ENCODE measurements around the gene HDAC4.
"Not testable (repeated sequence)": the region's sequence is repeated elsewhere in the genome, so short reads cannot be mapped to it uniquely, and the experiment has no call there.

HDAC4 gene

DNA sequence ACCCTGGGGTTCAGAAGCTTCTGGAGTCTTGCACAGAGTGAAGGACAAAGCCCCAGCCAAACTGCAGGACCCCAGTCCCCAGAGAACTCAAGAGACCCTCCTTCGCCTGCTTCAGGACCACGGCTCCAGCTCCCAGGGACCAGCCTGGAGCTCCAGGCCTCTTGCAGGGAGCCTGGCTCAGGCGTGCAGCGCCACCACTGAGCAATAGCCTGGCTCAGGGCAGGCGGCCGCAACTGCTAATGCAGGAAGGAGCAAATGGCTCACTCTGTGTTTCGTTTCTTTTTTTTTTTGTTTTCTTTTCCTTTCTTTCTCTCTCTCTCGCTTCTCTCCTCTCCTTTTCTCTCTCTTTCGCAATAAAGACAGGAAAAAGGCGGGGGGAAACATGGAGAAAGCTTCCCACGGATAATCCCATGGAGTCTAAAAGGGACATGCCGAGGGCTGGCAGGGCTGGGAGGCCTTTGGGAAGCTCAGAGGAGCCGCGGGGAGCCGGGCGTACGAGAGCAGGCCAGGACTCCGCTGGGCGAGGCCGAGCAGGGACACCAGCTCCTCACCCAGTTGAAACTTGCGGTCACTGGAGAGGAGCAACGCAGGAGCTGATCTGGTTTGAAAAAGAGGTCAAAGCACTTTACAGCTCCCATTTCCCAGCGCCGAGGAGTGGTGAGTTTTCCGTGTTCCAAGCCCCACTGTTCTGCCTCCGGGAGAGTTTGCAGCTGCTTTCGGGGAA lies 308.1 kb downstream of the HDAC4 start:
- no peak for DNase-seq

DNA sequence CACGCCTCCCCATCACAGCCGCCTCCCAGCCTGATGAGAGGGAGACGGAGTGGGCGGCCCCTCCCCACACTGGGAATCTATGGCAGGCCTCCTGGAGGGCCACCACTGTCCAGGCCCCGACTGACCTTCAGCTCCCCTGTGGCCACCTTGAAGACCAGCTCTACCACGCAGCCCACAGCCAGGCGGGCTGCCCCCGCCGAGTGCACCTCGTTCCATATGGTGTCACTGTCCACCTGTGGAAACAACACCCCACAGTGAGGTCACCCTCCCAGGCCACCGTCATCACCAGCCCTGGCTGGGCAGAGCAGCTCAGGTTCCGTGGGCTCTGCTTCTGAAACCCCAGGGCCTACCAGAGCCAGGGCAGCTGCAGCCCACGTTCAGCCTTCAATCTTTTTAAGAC lies 310.9 kb downstream of the HDAC4 start:
- no peak for DNase-seq

DNA sequence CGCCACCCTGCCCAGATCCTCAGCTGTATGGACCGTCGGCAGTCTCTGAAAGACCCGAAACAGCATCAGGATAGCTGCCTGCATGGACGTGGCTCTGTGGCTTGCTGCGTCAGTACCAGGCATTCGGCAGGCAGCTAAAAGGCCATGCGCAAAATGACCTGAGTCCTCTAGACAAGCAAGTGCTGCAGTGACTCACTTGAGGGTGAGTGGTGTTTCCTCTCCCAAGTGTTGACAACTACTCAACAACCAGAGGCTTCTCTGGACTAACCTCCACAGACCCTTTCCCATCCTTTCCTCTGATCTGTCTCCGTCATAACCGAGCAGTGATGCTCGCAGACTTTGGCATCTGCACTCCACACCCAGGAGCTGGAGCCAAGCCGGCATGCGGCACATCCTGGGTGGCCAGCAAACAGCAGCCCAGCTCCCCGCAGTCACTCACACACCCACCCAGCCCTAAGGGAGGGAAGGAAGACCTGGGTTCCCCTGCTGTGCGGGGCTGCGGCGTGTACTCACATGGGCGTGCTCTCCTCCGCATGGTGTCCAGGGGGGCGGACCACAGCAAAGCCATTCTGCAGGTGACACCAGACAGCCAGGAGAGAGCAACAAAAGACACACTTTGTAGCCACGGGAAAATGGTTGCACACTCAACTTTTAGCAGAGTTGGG lies 313.6 kb downstream of the HDAC4 start:
- no peak for DNase-seq

GRCh38 chr2:239086325-239087020 lies 314.3 kb downstream of the HDAC4 start:
- DNase-seq: no peak

DNA sequence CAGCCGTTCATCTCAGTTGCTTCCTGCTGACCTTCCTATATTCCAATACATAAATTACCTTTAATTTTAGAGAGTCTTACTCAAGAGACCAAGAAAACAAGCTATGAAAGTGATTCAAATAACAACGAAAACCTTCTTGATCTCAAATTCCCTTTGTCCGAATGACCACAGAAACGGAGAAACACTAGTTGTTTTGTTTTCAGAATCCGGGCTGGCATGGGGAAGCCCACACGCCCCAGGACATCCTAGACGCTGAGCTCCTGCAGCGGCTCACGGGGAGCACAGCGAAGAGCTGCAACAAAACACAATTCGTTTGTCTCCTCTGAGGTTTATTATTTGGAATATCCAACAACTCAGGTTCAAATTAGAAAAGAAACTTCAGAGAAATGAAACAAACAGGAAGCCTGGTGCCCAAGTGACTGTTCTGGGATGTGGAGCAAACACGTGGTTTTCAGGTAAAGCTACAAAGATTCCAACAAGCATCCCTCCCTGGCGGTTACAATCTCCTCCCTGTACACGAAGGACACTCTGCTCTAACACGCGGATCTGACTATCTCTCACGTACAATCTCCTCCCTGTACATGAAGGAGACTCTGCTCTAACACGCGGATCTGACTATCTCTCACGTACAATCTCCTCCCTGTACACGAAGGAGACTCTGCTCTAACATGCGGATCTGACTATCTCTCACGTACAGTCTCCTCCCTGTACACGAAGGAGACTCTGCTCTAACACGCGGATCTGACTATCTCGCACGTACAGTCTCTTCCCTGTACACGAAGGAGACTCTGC lies 315.4 kb downstream of the HDAC4 start:
- DNase-seq: no peak

- no peak for DNase-seq
Measured at GRCh38 chr2:239084007-239084406, 316.8 kb downstream of the HDAC4 start.

DNA sequence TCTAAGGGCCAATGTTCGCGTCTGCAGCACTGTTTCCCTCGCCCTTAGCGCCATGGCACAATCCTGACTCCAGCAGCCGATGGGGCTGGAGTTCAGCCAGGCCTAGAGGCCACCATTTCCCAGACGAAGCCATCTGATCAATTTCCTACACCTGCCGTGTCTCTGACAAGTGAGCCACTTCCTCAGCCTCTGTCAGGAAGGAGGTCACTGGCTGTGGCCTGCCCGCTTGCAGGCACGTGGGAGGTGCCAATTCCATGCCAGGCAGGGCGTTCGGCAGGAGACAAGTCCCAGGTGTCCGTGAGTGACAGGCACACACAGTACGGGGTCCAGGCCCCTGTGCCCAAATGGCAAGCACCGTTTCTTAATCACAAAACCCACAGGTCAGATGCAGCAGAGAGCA lies 318.4 kb downstream of the HDAC4 start:
- no peak for DNase-seq

DNA sequence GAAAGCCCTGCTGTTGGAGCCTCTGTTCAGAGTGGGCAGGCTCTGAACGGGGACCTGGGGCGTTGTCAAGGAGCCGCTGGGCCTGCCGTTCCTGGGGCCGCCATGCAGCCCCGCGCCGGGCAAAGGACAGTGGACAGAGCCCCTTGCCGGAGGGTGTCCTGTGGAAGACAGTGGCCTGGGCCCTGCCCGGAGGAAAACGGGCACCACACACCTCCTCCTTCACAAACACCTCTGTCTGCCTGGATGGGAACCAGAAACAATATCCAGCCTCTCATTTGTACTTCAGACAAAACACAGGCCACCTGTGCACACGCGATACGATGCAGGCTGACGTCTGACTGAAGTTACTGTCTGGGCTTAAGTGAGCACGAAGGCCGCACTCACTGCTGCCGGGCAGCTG lies 319.2 kb downstream of the HDAC4 start:
- no peak for DNase-seq

DNA sequence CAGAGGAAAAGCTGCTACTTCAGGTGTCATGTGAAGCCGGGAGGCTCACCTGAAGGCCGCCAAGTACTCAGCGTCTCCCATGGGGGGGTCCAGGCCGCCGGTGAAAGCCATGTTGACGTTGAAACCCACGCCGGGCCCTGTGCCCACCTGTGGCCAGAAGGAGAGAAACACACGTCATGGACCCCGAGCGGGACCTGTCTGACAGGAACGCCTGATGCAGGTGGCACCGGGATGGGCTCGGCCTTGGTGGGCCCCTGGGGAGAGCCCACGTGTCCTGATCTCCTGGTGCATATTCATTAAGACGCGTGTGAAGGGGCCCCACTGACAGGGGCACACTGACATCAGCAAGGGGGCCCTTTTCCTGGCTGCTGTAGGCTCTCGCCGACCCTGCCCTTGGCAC lies 319.8 kb downstream of the HDAC4 start:
- no peak for DNase-seq

DNA sequence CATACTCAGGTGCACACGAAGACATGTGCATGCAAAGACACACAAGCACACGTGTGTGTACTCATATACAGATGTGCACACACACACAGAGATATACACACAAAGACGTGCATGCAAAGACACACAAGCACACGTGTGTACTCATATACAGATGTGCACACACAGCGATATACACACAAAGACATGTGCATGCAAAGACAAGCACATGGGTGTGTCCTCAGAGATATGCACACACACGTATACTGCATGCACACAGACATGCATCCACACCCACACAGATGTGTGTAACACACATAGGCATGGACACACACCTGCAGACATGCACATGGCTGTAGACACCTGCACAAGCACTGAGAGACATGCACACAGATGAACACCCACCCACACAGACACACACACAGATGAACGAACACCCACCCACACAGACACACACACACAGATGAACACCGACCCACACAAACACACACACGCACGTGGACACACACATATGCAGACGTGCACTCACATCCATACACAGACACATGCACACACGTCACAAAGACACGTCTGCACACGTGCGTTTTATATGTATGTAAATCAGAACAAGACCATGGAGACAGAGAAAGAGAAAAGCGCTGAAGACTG lies 321.0 kb downstream of the HDAC4 start:
- no peak for DNase-seq

GRCh38 chr2:239078128-239078924 lies 322.5 kb downstream of the HDAC4 start:
- DNase-seq: no peak

GRCh38 chr2:239077260-239077659 lies 323.6 kb downstream of the HDAC4 start:
- no peak for DNase-seq

DNA sequence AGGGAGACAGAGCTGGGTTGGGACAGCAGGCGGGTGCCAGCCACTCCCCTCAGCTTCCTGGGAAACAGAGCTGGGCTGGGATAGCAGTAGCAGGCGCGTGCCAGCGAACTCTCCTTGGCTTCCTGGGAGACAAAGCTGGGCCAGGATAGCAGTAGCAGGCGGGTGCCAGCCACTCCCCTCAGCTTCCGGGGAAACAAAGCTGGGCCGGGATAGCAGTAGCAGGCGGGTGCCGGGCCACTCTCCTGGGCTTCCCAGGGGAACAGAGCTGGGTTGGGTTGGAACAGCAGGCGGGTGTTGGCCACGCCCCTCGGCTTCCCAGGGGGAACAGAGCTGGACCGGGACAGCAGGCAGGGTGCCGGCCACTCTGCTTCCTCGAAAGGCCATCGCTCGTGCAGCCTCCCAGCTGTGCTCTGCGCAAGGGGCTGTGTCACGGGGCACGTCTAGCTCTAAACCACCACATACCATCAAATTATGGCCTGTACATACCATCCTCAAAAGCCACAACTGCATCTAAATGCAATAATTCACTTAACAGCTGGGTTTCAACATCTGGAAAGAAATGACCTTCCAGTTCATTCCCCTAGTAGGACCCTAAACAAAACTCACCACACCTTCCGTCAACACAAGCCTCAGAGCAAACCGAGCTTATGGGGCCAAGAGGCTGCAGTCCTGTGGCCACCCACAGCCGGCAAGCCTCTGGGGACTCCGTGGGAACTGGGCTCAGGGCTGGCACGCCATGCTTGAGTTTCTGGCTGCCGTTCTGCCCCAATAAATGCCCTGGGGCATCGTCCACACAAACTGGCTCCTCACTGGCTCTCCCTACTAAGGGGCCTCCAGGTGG lies 324.7 kb downstream of the HDAC4 start:
- no peak for DNase-seq

GRCh38 chr2:239073745-239074530 lies 326.9 kb downstream of the HDAC4 start:
- no peak for DNase-seq

- DNase-seq: no peak
Measured at GRCh38 chr2:239073270-239073669, 327.6 kb downstream of the HDAC4 start.

- no peak for DNase-seq
Measured at GRCh38 chr2:239072786-239073185, 328.0 kb downstream of the HDAC4 start.

DNA sequence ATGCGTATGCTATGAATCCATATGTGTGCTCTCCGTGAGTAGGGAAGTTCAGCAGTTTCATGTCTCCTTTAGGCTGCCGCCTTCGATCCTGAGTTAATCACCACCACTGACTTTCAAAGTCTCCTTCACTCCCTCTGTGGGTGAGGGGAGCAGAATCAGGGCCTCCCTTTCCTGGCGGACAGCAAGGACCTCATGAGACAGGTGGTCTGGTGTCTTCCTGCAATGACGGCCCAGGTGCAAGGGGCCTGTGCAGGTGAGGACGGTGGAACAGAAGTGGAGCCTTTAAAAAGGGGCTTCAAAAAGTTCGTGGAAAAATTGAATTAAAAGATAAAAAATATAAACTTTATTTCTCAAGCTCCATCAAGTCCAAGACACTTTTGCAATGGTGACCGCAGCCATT lies 330.4 kb downstream of the HDAC4 start:
- no peak for DNase-seq

GRCh38 chr2:239069362-239070333 lies 331.2 kb downstream of the HDAC4 start:
- DNase-seq: not testable (repeated sequence)

GRCh38 chr2:239068411-239068810 lies 332.4 kb downstream of the HDAC4 start:
- DNase-seq: no peak
